Stimulated activated CD8-positive, alpha-beta memory T cell treated with anti-CD3 and anti-CD28 coated beads, Interleukin-2, amount 100 ng/mL, for 1 hour (primary cell): Measurements from ENCODE around the gene RIMS1.

Source experiments
- DNase-seq, 2 donors: peaks; one replicate each; pipeline ENCODE4 v3.0.0-alpha.2; 2020; ENCODE audit warnings: low read depth in 2 of 2

The RIMS1 gene

DNA sequence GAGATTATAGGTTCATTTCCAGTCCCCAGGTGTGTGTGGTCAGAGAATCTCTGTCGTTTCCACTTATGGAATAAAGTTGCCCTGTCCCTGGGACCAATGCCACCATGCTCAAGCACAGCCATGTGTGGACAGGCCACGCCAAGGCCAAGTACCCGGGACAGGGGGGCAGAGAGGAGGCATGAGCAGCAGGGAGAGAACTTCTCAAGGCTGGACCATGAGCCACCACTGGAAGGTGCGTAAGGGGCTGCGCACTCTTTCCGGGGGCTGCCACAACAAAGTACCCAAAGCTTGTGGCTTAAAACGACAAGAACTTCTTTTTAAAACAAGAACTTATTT lies 526.3 kb downstream of the RIMS1 start:
- no peak for DNase-seq

DNA sequence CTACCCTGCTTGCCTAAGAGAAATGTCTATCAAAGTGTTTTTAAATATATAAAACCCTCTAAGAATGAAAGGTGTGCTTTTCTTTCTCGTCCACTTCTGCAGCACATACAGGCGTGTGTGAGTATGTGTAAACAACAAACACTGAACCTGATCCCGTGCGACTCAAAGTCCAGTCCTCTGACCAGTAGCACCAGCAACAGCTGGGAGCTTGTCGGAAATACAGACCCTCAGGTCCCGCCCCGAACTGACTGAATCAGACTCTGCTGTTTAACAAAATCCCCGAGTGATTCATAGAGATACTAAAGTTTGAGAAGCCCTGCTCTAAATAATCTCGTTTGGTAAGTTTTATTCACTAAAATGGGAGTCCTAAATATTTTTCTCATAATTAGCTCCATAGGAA lies 527.5 kb downstream of the RIMS1 start:
- DNase-seq: no peak

DNA sequence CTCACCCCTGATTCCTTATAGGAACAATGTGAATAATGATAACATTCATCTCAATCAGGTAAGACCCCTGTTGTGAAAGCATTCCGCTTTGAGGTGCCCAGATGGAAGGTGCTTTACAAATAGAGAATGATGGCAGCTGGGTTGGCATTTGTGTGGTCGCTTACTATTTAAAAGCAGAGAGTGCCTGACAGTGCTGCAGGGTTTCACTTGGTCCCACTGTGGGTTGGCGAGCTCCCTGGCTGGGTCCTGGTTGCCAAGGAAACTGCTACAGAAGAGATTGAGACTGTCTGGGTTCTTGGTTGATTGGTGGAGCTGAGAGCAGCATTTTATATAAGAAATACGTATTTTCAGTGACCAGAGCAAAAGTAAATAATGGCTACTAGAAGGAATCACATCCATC lies 528.3 kb downstream of the RIMS1 start:
- DNase-seq: no peak

DNA sequence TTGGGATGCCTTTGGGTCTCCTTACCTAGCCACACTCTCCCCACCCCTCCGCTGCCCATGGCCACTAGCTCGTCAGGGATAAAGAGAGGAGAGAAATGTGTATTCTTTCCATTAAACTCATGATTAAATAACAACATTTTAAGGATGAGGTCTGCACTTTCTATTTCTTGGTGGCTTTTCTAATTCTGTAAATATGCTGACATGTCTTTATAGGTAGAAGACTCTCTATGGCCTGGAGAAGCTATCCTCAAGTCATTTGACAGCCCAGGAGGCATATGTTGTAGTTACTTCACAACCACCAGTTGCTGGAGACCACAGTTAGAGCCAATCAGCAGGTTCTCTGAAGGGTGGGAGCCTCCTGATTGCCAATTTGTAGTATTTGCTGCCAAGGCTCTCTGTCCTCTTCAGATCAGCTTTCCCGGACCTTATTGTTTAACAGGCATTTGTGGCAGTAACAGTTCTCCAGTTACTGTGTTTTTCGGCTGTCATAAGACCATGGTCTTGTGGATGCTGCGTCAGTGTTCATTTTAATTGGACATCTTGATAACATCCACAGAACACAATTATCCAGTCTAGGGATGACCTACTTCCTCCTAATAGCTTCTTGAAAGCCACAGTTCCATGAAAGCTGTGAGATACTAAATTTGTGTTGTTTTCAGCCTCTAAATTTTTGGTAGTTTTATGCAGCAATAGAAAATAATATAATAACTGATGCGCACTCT lies 530.6 kb downstream of the RIMS1 start:
- DNase-seq: no peak

DNA sequence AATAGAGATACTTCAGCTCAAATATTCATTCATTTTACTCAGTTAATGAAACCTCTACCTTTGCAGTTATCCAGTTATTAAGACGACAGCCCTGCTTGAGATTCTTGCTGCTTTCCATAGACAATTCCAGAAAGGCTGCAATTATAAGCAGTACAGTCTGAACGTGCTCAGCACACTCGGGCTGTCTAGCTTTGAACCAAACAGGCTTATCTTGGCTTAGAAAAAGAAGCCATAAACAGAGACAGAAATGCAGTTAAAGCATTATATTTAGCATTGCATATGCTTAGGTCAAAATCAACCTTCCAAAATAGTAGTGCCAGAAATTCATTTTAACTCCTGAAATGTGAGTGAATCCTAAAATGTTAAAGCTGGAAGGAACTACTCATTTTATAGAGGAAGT lies 531.4 kb downstream of the RIMS1 start:
- no peak for DNase-seq

DNA sequence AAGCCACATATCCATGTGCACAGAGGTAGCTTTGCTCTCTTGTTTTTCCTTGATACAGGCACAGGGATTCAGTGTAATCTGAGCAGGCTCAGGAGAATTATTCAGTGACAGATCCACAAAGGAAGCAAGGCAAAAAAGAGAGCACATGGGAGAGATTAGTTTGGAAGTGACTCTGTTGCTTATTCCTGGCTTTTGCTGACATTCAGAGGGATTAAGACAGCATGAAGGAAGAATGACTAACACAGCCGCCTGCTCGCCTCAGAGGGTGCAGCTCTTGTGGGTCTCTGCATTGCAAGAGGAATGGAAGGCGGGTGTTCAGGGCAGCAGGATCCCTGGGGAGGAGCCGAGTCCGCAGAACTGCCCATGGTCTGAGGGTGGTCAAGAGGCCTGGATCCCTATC lies 532.1 kb downstream of the RIMS1 start:
- no peak for DNase-seq

DNA sequence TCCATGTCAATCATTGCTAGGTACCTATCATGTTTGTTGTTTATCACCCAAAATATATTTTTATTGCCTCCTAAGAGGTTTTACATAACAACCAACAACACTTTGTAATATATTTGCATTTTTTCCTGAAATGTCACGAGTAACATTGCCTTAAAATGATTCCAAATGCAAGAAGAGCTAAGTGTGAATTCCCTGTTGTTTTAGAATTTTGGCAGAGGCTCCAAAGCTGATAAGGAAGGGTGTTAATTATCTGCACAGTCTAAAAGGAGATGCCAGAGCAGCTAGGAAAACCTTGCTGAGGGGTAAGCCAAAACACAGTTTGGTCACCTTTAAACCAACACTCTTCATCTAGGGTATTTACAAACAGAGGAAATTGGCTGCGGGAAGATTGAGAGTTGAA lies 533.6 kb downstream of the RIMS1 start:
- no peak for DNase-seq

DNA sequence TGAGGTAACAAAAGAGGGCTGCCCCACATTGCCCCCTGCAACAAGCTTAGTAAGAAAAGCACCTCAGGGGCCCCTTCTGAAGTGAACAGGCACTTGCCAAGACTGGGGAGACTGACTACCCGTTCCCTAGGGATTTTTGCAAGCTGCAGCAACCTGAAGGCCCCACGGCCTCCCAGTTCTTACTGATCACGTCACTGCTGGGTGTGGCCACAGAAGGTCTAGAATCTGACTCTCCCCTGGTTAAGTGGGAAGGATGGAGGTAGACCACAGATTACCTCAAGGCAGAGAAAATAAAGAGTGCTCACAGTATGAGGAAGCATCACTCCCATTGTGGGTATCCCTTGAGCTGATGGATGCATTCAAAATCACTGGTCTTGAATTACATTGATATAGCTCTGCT lies 534.1 kb downstream of the RIMS1 start:
- no peak for DNase-seq

DNA sequence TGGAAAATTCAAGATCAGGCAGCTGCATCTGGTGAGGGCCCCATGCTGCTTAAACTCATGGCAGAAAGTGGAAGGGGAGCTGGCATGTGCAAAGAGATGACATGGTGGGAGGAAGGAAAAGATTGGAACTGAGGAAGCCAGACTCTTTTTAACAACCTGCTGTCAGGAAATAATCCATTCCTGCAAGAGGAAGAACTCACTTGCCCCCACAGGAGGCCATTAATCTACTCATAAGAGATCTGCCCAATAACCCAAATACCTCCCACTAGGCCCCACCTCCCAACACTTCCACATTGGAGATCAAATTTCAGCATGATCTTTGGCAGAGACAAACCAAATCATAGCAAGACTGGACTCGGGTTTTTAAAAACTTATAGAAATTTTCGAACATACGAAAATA lies 535.0 kb downstream of the RIMS1 start:
- DNase-seq: no peak

DNA sequence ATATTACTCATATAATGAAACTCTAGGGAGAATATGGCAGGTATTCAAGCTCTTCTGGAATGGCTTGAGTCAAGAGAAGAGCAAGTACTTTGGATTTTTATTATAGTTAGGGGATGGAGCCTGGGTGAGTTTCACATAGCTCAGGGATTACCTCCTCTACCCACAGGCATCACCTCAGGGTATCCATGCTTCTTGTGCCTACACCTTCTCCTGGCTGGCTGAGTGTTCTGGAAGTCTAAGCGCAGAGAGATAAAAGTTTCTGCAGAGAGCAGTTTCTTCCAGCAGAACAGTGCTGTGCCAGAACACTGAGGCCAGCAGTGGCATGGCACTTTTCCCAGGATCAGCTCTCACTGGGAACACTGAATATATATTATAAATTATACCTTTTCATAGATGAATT lies 535.8 kb downstream of the RIMS1 start:
- DNase-seq: no peak

DNA sequence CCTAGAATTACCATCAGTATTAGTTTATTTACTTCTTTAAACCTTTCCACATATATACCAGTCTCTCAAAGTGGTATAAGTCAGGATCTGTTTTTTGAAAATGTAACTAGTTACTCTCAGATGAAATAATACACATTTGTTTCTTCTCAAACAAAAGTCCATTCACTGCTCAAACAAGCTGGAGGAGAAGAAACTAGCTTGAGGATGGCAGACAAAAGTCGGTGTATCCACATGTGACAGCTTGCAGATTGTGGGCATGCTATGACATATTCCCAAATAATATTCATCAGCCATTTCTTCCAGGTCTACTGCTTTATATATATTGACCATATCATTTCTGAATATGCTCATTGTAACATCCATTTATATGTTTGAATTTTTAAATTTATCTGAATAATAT lies 538.1 kb downstream of the RIMS1 start:
- no peak for DNase-seq

DNA sequence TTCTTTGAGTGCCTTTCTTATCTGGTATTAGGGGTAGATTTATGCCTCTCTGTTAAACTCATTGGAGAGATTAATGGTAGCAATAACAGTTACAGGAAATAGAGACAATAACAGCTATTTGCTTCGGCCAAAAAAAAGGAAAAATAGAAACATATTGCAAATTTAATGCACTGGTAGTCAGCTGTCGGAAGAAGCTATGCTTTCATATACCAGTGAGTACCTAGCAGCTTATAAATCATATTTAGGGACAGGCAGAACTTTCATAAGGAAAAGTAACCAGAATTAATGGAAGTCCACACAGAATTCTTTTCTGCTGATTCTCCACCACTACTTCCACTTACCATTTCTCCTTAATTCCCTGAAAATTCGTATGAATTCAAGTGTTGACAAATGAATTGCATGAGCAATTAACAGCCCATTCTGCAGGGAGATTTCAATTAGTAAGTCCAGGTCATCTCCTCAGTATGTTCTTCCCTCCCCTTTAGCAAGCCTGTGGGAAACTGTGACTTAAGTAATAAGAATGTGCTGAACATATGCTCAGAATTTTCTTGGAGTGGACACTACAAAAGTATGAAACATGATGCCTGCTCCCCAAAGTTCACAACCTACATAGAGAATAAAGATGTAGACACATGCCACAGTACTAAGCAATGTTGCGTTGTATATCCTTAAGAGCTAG lies 538.8 kb downstream of the RIMS1 start:
- no peak for DNase-seq

DNA sequence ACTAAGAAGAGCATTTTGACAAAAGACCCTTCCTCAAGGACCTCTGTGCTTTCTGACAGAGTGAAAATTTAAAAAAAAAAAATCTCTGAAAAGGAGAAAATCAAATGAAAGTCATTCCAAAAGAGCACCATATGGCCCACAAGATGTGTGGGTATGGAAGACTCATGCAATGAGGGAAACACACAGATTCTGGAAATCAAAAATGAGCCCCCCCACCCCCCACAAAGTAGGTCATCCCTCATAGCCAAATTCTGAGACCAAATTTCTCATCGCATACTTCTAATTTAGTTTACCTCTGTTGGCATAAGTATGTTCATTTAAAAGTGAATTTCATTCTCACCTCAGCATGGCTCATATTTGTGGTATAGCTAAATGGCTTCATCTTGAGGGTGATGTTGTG lies 554.3 kb downstream of the RIMS1 start:
- DNase-seq: no peak

DNA sequence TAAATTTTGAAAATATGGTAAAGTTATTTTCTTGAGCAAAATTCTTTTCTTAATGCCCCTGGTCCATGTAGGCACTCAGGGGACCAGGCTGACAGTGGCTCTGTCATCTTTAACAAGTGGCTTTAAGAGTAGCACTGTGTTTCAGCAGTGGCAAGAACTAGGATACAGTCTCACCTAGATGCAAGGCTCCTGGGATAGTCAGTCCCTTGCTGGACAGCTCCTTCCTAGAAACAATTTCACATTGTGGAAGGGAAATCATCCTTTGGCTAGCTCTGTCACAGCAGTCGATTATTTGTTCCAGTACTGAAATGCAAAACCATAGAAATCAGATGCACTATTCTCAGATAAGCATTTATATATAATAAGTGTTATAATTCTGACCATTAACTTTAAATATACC lies 560.1 kb downstream of the RIMS1 start:
- no peak for DNase-seq
